Activated naive CD8-positive, alpha-beta T cell treated with anti-CD3 and anti-CD28 coated beads for 36 hours (primary cell): ENCODE measurements around the gene ABI3. TPM values are rescaled to one million over a fixed set of nuclear protein-coding genes. Genes with fewer than 3 reads are reported as not detected.
A peak's percentile ranks its signal among the peaks of the same experiment; 100 is the strongest.

Source experiments
- DNase-seq: peaks from one replicate; pipeline ENCODE4 v3.0.0; 2021
- H3K27ac Mint-ChIP-seq: one replicate; pipeline ENCODE4 v1.8.0; 2022; ENCODE audit warnings: mild to moderate bottlenecking, moderate library complexity, mixed read lengths
- H3K27me3 Mint-ChIP-seq: one replicate; pipeline ENCODE4 v1.8.0; 2022; ENCODE audit warnings: mild to moderate bottlenecking, mixed read lengths
- H3K36me3 Mint-ChIP-seq: one replicate; pipeline ENCODE4 v1.8.0; 2021; ENCODE audit warnings: mild to moderate bottlenecking, mixed read lengths
- H3K4me1 Mint-ChIP-seq: one replicate; pipeline ENCODE4 v1.8.0; 2021; ENCODE audit warnings: mixed read lengths
- H3K4me3 Mint-ChIP-seq: one replicate; pipeline ENCODE4 v1.8.0; 2022; ENCODE audit warnings: mild to moderate bottlenecking, moderate library complexity, mixed read lengths
- H3K9me3 Mint-ChIP-seq: one replicate; pipeline ENCODE4 v1.8.0; 2022; ENCODE audit warnings: mixed read lengths
- total RNA-seq, 2 experiments: library from RNA; stranded (reverse); gene quantifications; one replicate each; pipeline ENCODE4 v1.2.3, GENCODE V29; 2021

The ABI3 gene
- total RNA-seq, 2 experiments from 2014 or later, result 54.9 to 55.5 TPM

DNA sequence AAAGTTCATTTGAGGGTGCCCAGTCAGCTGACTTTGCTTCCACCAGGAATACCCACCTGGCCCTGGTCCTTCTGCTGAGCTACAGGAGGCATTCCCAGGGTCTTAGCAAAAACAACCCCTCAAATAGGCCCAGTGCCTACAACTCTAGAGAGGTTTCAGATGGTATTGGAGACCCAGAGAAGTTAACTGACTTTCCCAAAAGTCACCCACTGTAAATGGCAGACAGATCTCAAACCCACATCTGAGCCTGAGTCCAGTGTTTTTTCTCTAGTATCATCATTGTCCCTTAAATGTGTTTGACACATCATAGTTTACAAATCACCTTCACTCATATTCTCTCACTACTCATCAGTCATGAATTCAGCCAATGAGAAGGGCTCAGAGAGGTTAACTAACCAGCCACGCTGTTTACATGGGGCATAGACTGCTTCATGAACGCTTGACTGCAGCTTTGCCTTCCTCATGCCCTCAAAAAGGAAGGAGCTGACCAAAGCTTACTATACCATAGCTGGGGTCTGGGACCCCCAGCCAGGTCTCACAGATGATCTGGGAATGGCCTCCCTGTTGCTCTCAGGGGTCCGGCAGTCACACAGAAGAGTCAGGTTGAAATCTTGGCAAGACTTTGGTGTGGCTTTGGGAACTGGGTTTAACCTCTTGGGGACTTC lies 16.4 kb downstream of the ABI3 start:
- peaks cover 36% of the 10 kb centered on the region for H3K27me3 Mint-ChIP-seq
- no peaks in the 10 kb centered on the region for H3K9me3 Mint-ChIP-seq
- no peak overlapping the region for H3K4me3 Mint-ChIP-seq
- H3K4me1 Mint-ChIP-seq, result peaks cover 32% of the 10 kb centered on the region
- no peak for DNase-seq
- peaks cover 12% of the 10 kb centered on the region for H3K36me3 Mint-ChIP-seq
- H3K27ac Mint-ChIP-seq, result no peak overlapping the region

DNA sequence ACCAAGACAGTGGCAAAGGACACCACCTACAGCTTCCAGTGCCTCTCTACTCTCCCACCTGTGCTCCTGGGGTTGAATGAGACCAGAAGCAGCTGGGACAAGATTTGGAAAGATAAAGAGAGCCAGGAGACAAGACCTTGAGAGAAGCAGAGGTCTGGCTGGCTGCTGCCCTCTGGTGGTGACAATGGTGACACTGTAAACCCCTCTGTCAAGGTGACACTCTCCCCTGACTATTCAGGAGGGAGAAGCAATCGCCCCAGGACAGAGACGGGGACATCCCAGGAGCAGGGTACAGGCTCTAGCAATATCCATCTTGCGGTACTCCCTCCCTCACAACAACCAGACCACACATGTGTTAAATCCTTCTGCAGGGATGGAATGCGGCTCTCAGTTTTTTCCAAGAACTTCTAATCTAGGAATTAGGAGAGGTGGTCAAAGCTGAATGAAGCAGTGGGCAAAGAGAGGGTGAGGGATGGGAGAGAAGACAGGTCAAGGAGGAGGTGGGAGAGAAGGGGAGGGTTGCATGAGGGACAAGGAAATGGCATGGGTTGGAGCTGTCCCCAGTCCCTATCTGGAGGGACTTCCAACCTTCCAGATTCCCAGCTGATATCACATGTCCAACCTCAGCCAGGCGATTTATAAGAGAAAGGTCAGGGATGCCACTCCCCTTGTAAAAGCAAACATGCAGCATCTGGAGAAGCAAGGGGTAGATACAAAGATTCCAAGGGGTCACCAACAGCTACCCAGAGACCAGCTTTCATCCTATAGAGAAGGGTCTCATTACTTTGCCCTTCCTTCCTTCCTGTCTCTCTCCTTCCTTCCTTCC lies 17.1 kb downstream of the ABI3 start:
- Mint-ChIP-seq H3K36me3 (peaks cover 4% of the 10 kb centered on the region), H3K4me1 (peaks cover 29% of the 10 kb centered on the region)

DNA sequence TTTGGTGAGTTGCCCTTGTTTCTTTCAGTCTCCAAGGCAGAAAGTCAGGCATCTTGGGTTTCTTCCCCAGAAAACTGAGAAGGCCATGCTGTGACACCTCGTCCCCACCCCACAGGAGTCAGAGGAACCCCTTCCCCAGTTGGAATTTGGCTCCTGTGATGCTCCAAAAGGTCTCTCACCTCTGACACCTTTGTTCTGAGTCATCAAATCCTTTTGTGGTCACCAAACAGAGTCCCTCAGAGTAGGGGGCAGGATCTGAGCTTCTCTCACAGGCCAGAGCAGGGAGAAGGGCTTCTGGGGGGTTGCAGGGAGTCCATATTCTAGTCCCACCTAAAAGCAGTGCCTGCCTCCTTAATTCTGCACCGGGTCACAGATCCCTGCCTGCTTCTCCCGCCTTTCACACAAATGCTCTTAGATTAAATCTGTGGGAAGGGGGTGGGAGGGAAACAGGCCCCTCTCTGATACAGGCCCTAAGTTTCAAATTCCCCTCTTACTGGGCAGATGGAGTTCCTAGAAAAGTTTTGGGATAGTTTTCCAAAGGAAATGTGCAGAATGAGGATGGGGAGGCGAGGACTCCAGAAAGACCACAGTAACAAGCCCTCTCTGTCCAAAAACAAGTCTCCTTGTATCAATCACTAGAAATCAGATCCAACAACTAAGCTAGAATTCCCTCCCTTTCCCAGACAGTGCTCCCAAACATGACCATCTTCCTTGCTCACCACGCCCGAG lies 18.7 kb downstream of the ABI3 start:
- Mint-ChIP-seq H3K9me3 (no peaks in the 10 kb centered on the region), H3K27ac (no peak overlapping the region), H3K4me1 (peaks cover 17% of the 10 kb centered on the region), H3K27me3 (peaks cover 33% of the 10 kb centered on the region), H3K4me3 (peak overlapping the region; percentile 27), H3K36me3 (no peaks in the 10 kb centered on the region)
- DNase-seq, result no peak

More for the DNA sequence above, 17.1 kb downstream of the ABI3 start:
- no peaks in the 10 kb centered on the region for H3K9me3 Mint-ChIP-seq
- DNase-seq, result peak; percentile 72
- H3K27me3 Mint-ChIP-seq, result peaks cover 37% of the 10 kb centered on the region
- H3K27ac Mint-ChIP-seq, result no peak overlapping the region
- H3K4me3 Mint-ChIP-seq, result no peak overlapping the region

DNA sequence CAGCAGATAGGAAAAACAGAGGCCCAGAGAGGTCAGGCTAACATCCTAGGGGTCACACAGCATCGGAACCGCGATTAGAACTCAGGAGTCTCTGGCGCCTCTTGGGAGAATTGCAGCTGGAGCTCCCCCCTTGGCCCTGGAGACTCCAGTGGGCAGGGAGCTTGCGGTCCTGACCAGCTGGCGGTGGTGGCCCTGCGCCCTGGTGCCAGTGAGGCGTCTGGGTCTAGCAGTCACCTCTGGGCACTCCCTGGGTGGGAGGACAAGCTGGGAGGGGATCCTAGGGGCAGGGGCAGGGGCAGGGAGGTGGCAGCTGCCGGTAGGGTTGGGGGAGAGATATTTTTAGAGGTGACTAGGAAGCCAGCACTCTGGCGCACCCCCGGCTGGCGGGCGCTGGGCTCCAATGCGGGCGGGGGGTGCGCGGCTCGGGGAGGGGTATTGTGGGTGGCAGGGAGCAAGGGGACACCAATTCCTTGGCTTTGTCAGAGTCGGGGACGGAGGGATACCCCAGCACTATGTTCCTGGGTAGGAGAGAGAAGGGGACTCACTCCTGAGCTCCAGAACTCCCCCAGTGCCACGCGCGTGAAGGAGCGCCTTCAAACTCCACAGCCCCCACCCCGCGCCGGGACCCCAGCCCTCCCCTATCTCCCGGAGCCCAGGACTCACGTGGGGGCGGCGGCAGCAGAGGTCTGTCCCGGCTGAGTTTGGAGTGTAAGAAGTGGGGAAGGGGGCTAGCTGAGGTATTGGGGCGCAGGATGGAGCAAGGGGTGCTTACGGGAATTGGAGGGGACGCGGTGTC lies 19.5 kb downstream of the ABI3 start:
- peak overlapping the region; percentile 83 for H3K4me3 Mint-ChIP-seq
- H3K4me1 Mint-ChIP-seq, result peaks cover 15% of the 10 kb centered on the region
- H3K9me3 Mint-ChIP-seq, result no peaks in the 10 kb centered on the region
- H3K27me3 Mint-ChIP-seq, result peaks cover 28% of the 10 kb centered on the region
- no peaks in the 10 kb centered on the region for H3K36me3 Mint-ChIP-seq
- DNase-seq, result no peak
- H3K27ac Mint-ChIP-seq, result no peak overlapping the region

DNA sequence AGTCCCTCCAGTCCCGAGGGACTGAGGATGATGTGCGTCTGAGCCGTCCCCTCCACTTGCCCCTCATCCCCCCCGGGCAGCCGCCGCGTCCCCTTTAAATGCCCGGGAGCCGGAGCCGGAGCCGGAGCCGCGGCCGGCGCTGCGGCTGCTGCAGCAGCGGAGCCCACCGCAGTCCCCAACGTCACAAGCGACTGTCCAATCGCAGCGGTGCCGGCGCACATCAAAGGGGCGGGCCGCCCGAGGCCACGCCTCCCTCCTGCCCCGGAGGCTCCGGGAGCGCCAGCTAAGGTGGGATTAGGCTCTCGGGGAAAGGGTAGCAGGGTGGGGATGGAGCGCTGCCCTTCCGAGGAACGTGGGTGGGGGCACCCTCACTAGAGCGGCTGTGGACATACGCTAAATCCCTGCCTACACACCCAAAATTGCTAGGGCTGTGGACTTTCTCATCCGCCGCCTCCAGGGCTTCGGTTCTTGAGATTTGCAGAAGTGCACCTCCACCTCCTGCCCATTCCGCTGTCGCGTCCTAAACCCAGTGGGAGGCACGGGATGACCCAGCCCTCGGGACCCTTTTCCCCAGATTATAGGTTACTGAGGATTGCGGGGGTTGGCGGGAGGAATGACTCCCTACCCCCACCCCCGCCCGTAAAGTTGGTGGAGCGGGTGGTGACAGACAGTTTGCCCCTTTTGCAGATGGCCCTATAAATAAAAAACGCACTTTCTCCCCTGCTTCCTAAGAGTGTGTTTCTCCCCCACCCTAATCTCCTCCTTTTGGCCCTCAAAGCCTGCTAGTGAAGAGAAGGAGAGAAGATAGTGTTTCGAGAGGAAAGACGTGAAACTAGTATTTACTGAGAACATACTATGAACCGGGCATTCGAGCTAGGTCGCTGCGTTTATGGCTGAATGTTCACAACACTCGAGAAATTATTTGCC lies 20.4 kb downstream of the ABI3 start, which contains the start of gene PHOSPHO1:
Gene PHOSPHO1, minus strand, starts transcription at position 152 of the 927 bp plus-strand sequence. CDS start 4,096 bp downstream, outside the sequence.
- Mint-ChIP-seq H3K27me3 (peaks cover 23% of the 10 kb centered on the region), H3K27ac (no peak within 1 kb of the TSS), H3K36me3 (no peaks in the 10 kb centered on the region), H3K4me1 (peaks cover 15% of the 10 kb centered on the region), H3K4me3 (peak within 1 kb of the TSS; percentile 83), H3K9me3 (no peaks in the 10 kb centered on the region)
- DNase-seq, result peak; percentile 90

DNA sequence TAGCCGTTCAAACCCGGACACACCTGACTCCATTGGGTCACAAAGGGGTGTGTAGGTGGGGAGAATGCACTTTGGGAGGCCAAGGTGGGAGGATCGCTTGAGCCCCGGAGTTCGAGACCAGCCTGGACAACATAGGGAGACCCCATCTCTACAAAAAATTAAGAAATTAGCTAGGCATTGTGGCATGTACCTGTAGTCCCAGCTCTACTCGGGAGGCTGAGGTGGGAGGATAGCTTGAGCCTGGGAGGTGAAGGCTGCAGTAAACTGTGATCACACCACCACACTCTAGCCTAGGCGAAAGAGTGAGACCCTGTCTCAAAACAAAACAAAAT lies 21.0 kb downstream of the ABI3 start:
- H3K9me3 Mint-ChIP-seq, result no peaks in the 10 kb centered on the region
- H3K4me1 Mint-ChIP-seq, result peaks cover 15% of the 10 kb centered on the region
- H3K27me3 Mint-ChIP-seq, result peaks cover 23% of the 10 kb centered on the region
- H3K4me3 Mint-ChIP-seq, result peak overlapping the region; percentile 83
- DNase-seq, result no peak
- H3K36me3 Mint-ChIP-seq, result no peaks in the 10 kb centered on the region
- no peak overlapping the region for H3K27ac Mint-ChIP-seq

DNA sequence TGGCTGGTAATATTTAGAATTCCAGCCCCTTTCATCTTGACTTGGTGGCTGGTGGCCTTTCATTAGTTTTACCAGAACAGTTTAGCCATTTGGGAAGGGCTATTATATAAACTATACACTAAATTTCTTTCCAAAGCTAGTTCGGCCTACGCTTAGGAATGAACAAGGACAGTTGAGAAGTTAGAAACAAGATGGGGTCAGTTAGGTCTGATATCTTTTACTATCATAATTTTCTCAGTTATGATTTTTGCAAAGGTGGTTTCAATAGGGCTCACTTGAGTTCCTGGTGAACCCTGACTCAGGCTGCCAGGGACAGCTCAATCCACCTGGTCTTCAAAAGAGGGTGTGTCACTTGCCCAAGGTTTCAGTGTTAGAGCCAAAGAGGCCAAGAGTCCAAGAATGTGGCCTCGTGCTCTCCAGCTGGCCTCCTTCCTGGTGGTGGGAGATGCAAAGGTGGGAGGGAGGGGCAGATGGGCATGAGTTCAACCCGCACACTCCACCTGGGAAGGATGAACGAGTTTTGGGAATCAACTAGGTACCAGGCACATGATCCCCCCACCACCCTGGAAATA lies 24.1 kb downstream of the ABI3 start:
- Mint-ChIP-seq H3K4me1 (peaks cover 8% of the 10 kb centered on the region), H3K9me3 (no peaks in the 10 kb centered on the region), H3K27ac (no peak overlapping the region), H3K36me3 (no peaks in the 10 kb centered on the region), H3K4me3 (no peak overlapping the region), H3K27me3 (peaks cover 14% of the 10 kb centered on the region)
- no peak for DNase-seq

DNA sequence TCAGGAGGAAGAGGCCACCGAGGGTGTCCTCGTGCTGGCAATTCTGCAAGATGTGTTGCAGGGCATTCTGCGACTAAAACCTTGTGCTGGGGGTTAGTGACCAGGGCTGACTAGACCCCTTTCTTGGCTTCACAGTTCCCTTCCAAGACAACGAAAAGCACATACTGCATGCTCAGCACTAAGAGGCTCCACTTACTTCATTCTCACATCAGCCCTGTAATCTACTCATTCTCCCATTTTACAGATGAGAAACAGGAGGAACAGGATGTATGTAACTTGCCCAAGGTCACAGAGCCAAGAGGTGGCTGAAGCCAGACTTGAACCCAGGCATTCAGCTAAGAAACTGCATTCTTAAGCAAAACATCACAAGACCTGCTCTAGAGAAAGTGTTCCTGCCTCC lies 25.4 kb downstream of the ABI3 start:
- no peak overlapping the region for H3K4me3 Mint-ChIP-seq
- H3K36me3 Mint-ChIP-seq, result no peaks in the 10 kb centered on the region
- no peak for DNase-seq
- peaks cover 6% of the 10 kb centered on the region for H3K4me1 Mint-ChIP-seq
- H3K9me3 Mint-ChIP-seq, result no peaks in the 10 kb centered on the region
- H3K27me3 Mint-ChIP-seq, result peaks cover 11% of the 10 kb centered on the region
- no peak overlapping the region for H3K27ac Mint-ChIP-seq

DNA sequence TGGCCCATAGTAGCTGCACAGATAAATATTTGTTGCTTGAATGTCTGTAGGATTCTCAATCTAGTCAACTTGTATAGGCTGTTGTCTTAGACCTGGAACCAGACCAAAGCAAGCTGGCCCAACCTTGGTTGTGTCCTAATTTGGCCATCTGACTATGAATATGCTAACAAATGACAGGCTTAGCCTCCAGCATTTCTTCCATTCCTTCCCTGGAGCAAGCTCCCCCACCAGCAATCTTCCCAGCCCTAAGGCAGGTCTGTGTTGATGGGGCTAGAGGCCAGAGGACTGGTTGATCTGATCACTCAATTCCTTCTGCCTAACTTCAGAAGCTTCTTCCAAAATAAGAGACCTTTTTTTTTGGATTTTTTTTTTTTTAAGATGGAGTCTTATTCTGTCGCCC lies 29.5 kb downstream of the ABI3 start:
- H3K9me3 Mint-ChIP-seq, result no peaks in the 10 kb centered on the region
- H3K36me3 Mint-ChIP-seq, result no peaks in the 10 kb centered on the region
- no peak for DNase-seq
- H3K4me3 Mint-ChIP-seq, result no peak overlapping the region
- no peaks in the 10 kb centered on the region for H3K4me1 Mint-ChIP-seq
- no peaks in the 10 kb centered on the region for H3K27me3 Mint-ChIP-seq
- no peak overlapping the region for H3K27ac Mint-ChIP-seq

DNA sequence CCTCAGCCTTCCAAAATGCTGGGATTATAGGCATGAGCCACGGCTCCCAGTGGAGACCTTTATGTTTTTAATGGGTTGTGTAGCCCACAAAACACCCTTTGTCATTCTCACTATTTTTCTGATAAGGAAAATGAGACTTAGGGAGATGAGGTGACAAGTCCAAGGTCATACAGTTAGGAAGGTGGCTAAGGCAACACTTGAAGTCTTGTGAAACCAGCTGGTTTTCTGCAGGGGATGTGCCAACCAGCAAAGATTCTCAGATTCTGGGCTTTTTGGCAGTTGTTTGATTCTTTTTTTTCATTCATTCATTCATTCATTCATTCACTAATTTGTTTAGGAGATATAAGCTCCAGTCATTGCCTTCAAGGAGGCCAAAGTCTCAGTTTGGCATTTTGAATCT lies 30.1 kb downstream of the ABI3 start:
- no peaks in the 10 kb centered on the region for H3K9me3 Mint-ChIP-seq
- H3K27me3 Mint-ChIP-seq, result no peaks in the 10 kb centered on the region
- no peak overlapping the region for H3K4me3 Mint-ChIP-seq
- H3K4me1 Mint-ChIP-seq, result no peaks in the 10 kb centered on the region
- DNase-seq, result no peak
- no peaks in the 10 kb centered on the region for H3K36me3 Mint-ChIP-seq
- no peak overlapping the region for H3K27ac Mint-ChIP-seq

DNA sequence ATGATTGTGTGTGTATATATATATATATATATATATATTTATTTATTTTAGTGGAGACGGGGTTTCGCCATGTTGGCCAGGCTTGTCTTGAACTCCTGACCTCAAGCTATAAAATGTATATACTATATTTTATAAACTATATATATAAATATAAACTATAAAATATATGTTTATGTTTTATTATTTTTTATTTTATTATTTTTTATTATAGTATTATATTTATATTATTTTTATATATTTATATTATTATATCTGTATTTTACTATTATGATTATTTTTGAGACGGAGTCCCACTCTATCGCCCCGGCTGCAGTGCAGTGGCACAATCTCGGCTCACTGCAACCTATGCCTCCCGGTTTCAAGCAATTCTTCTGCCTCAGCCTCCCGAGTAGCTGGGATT lies 30.5 kb downstream of the ABI3 start:
- Mint-ChIP-seq H3K27me3 (no peaks in the 10 kb centered on the region), H3K4me3 (no peak overlapping the region), H3K27ac (no peak overlapping the region), H3K36me3 (no peaks in the 10 kb centered on the region), H3K4me1 (no peaks in the 10 kb centered on the region), H3K9me3 (no peaks in the 10 kb centered on the region)
- DNase-seq, result no peak

DNA sequence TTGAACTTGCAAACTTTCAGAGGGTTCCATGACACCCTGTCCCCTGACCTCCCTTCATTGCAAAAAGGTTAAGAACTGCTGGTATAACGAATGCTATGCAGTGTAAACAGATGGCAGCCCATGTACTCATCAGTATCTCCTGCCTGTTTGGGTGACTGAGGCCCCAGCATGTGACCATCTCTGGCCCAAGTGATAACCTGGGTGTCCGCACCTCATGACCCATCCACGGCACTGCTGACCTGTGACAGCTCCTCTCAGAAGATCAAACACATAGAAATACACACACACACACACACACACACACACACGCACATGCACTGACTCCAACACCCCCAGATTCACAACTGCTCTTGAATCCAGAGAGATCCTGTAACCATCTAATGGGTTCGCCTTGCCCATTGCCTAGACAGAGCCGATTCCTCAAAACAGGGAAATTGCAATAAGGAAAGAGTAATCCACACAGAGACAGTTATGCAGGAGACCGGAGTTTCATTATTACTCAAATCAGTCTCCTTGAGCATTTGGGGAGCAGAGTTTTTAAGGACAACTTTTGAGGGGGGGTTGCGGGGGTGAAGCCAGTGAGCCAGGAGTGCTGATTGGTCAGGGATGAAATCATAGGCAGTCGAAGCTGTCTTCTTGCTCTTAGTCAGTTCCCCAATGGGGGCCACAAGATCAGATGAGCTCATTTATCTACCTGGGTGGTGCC lies 31.3 kb downstream of the ABI3 start:
- no peak overlapping the region for H3K27ac Mint-ChIP-seq

DNA sequence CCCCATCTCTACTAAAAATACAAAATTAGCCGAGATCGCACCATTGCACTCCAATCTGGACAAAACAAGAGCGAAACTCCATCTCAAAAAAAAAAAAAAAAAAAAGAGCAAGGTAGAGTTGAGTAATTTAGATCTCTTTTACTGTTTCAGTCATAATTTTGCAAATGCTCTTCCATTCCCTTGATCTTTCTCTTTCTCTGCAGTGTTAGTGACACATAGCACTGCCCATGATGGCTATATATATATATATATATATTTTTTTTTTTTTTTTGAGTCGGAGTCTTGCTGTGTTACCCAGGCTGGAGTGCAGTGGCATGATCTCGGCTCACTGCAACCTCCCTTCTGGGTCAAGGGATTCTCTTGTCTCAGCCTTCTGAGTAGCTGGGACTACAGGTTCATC lies 32.3 kb downstream of the ABI3 start:
- Mint-ChIP-seq H3K36me3 (no peaks in the 10 kb centered on the region), H3K4me3 (no peak overlapping the region), H3K4me1 (no peaks in the 10 kb centered on the region), H3K9me3 (no peaks in the 10 kb centered on the region), H3K27me3 (no peaks in the 10 kb centered on the region), H3K27ac (no peak overlapping the region)
- no peak for DNase-seq

More for the DNA sequence above, 31.3 kb downstream of the ABI3 start:
- H3K27me3 Mint-ChIP-seq, result no peaks in the 10 kb centered on the region
- H3K4me1 Mint-ChIP-seq, result no peaks in the 10 kb centered on the region
- no peak for DNase-seq
- H3K9me3 Mint-ChIP-seq, result no peaks in the 10 kb centered on the region
- H3K4me3 Mint-ChIP-seq, result no peak overlapping the region
- H3K36me3 Mint-ChIP-seq, result no peaks in the 10 kb centered on the region
